Measurements from ENCODE around the gene MAN1B1.
A peak's percentile ranks its signal among the peaks of the same experiment; 100 is the strongest.

DNA sequence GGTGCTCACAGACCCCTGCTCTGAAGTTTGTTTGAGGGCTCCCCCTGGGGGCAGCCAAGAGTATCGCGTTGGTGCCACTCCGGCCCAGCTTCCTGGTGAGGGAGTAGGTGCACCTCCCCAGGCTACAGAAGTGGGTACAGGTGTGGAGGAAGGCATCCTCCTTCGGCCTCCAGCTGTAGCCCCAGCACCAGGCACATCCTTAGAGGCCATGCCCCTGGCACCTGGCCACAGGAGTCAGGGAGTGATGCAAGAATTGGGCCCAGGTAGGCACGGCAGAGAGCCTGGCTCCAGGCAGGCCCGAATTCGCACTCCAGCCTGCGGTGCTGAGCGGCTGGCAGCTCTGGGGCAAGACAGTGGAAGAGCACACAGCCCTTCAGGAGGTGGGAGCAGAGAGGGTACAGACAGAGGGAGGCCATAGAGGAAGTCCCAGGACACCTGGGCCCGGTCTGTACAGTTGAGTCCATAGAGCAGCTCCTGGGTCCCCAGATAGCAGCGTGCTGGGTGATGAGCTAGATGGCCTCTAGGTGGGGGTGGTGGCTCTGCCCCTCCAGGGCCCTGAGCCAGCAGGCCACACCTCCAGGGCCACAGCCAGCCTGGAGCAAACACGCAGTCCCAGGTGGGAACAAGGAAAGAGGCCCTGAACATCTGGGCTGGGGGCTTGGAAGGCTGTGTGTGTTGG lies 18.8 kb upstream of the MAN1B1 start:
- TF ChIP-seq, protein P1, sequence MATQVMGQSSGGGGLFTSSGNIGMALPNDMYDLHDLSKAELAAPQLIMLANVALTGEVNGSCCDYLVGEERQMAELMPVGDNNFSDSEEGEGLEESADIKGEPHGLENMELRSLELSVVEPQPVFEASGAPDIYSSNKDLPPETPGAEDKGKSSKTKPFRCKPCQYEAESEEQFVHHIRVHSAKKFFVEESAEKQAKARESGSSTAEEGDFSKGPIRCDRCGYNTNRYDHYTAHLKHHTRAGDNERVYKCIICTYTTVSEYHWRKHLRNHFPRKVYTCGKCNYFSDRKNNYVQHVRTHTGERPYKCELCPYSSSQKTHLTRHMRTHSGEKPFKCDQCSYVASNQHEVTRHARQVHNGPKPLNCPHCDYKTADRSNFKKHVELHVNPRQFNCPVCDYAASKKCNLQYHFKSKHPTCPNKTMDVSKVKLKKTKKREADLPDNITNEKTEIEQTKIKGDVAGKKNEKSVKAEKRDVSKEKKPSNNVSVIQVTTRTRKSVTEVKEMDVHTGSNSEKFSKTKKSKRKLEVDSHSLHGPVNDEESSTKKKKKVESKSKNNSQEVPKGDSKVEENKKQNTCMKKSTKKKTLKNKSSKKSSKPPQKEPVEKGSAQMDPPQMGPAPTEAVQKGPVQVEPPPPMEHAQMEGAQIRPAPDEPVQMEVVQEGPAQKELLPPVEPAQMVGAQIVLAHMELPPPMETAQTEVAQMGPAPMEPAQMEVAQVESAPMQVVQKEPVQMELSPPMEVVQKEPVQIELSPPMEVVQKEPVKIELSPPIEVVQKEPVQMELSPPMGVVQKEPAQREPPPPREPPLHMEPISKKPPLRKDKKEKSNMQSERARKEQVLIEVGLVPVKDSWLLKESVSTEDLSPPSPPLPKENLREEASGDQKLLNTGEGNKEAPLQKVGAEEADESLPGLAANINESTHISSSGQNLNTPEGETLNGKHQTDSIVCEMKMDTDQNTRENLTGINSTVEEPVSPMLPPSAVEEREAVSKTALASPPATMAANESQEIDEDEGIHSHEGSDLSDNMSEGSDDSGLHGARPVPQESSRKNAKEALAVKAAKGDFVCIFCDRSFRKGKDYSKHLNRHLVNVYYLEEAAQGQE (IDR thresholded peaks at IDR 0.05; ENCODE audit: insufficient read depth in 1 of 2, low read depth in 2 of 2, low read length in 2 of 2), result peak; percentile 54 to 69; a peak in 3 of 4 replicates
- no peak for TF ChIP-seq SIN3A (IDR thresholded peaks at IDR 0.05; ENCODE audit: borderline replicate concordance, insufficient read depth, low read length)
- TF ChIP-seq TAF1 (IDR thresholded peaks at IDR 0.05; ENCODE audit: borderline replicate concordance, insufficient read depth, low read length), result no peak
- no peak for TF ChIP-seq POLR2AphosphoS5 (IDR thresholded peaks at IDR 0.05; ENCODE audit: low read depth, low read length)
